Testis (tissue), 3 donors: ENCODE data around the gene NUMB. TPM values are rescaled to one million over a fixed set of nuclear protein-coding genes. Genes with fewer than 3 reads are reported as not detected.

ENCODE experiments used
- DNase-seq: peaks from one replicate; pipeline ENCODE4 v3.0.0-alpha.2; 2019
- H3K27ac ChIP-seq, 2 donors: fragments of 200-600 bp; sonication (generic); one replicate each; pipeline ENCODE4 v1.5.1; 2019
- H3K27me3 ChIP-seq: fragments of 200-600 bp; sonication (generic); one replicate; pipeline ENCODE4 v1.5.1; 2019
- H3K36me3 ChIP-seq: fragments of 200-600 bp; sonication (generic); one replicate; pipeline ENCODE4 v1.5.1; 2017; ENCODE audit warnings: low read depth; ENCODE audit errors: missing control alignments
- H3K4me1 ChIP-seq: fragments of 200-600 bp; sonication (generic); one replicate; pipeline ENCODE4 v1.5.1; 2019
- H3K4me3 ChIP-seq, 2 donors: fragments of 200-600 bp; sonication (generic); one replicate each; pipeline ENCODE4 v1.5.1; 2017 to 2019
- H3K9me3 ChIP-seq: fragments of 200-600 bp; sonication (generic); one replicate; pipeline ENCODE4 v1.5.1; 2017
- POLR2A ChIP-seq: fragments of 450-650 bp; IDR thresholded peaks from one replicate; pipeline ENCODE4 v1.6.1; 2017; ENCODE audit warnings: antibody characterized with exemption, mild to moderate bottlenecking, moderate library complexity
- WGBS, 2 donors: methylation state at CpG; one replicate each; pipeline ENCODE4 v1.1.5; 2018; 5-methylcytosine and 5-hydroxymethylcytosine counted together
- intact Hi-C: fragments of 100-400 bp; cut with DNase I; formaldehyde crosslinking; loops from one replicate; pipeline ENCODE4 v1.15.1; 2023; ENCODE audit warnings: low total_unique reads
- polyA plus RNA-seq: library from polyadenylated mRNA; stranded (reverse); fragments of 350-450 nt; fragmentation: Illumina TruSeq; extraction: RNeasy Lipid Tissue Mini Kit (QIAGEN cat#74804); gene quantifications from one replicate; pipeline ENCODE4 v1.2.3, GENCODE V29; 2014; ENCODE audit warnings: low read depth, low replicate concordance; ENCODE audit not compliant: insufficient read depth
- total RNA-seq, 2 donors: library from RNA; depleted of rRNA; stranded (reverse); fragments of >200 nt; gene quantifications; one replicate each; pipeline ENCODE4 v1.2.3, GENCODE V29; 2016
- TF ChIP-seq, protein P1 (sequence below), 3 experiments: fragments of 450-650 bp in 2 of 3; fragments of 200-600 bp in 1 of 3; sonication (generic) in 1 of 3; IDR thresholded peaks; one replicate each; pipeline ENCODE4 v1.5.1; 2016 to 2019; ENCODE audit warnings: antibody characterized with exemption in 3 of 3, mild to moderate bottlenecking in 2 of 3, moderate library complexity in 1 of 3

The NUMB gene
- total and polyA plus RNA-seq, 3 donors from 2014 or later = 60.3 to 78.7 (median 69.7) TPM

DNA sequence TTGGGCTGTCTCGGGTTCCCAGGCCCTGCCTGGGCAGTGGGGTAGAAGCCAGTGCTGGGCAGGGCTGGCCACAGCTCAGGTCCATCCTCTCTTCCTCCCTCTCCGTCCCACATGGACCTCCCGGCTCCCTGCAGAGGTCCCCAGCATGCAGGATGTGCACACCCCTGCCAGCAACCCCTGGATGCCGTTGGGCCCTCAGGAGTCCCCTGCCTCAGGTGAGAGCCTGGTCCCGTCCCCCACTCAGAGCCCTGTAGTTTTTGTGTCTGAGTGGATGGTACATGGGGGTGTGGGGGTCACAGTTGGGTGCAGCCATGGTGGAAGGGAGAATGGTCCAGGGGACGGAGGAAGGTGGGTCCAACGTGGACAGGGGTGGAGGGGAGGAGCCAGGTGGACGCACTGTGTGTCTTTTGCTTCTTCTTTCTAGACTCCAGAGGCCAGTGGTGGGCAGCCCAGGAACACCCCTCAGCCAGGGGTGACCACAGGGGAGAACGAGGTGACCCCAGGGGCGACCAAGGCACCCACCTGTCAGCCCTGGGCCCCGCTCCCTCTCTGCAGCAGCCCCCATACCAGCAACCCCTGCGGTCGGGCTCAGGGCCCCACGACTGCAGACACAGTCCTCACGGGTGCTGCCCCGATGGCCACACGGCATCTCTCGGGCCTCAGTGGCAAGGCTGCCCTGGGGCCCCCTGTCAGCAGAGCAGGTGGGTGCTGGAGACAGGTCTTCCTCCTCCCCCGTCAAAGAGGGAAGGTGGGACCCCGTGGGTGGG is 199.3 kb downstream of the NUMB start:
- H3K9me3 ChIP-seq = no peaks in the 10 kb centered on the region
- H3K4me3 ChIP-seq = no peak overlapping the region
- intact Hi-C loops = no loop called here
- 96 to 97% methylated on average over 18 to 20 of the region's 20 CpGs for WGBS, 2 donors
- no peak for DNase-seq
- no peak for TF ChIP-seq POLR2A
- TF ChIP-seq, protein P1, sequence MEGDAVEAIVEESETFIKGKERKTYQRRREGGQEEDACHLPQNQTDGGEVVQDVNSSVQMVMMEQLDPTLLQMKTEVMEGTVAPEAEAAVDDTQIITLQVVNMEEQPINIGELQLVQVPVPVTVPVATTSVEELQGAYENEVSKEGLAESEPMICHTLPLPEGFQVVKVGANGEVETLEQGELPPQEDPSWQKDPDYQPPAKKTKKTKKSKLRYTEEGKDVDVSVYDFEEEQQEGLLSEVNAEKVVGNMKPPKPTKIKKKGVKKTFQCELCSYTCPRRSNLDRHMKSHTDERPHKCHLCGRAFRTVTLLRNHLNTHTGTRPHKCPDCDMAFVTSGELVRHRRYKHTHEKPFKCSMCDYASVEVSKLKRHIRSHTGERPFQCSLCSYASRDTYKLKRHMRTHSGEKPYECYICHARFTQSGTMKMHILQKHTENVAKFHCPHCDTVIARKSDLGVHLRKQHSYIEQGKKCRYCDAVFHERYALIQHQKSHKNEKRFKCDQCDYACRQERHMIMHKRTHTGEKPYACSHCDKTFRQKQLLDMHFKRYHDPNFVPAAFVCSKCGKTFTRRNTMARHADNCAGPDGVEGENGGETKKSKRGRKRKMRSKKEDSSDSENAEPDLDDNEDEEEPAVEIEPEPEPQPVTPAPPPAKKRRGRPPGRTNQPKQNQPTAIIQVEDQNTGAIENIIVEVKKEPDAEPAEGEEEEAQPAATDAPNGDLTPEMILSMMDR (IDR thresholded peaks at IDR 0.05) = no peak
- no peaks in the 10 kb centered on the region for H3K36me3 ChIP-seq
- H3K4me1 ChIP-seq = no peaks in the 10 kb centered on the region
- no peaks in the 10 kb centered on the region for H3K27me3 ChIP-seq
- H3K27ac ChIP-seq = no peak overlapping the region

DNA sequence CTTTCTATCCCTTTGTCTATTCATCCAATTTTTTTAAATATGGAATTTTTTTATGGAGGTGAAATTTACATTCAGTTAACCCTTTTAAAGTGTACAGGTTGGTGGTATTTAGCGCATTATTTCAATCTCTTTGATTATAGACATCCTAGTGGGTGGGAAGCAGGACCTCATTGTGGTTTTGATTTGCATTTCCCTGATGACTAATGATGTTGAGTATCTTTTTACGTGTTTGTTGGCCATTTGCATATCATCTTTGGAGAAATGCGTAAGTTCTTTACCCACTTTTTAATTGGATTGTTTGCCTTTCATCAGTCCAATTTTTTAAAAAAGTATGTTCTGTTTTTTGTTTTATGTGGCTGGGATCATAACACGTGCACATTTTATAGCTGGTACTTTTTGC is 200.3 kb downstream of the NUMB start:
- Histone ChIP-seq H3K4me1 (no peaks in the 10 kb centered on the region), H3K36me3 (no peaks in the 10 kb centered on the region), H3K9me3 (no peaks in the 10 kb centered on the region), H3K4me3 (no peak overlapping the region), H3K27ac (no peak overlapping the region), H3K27me3 (no peaks in the 10 kb centered on the region)
- intact Hi-C loops = no loop called here
- no peak for DNase-seq
- WGBS, 2 donors = 91 to 97% methylated on average over 4 of the region's 4 CpGs
- TF ChIP-seq POLR2A = no peak
- TF ChIP-seq, protein P1 (IDR thresholded peaks at IDR 0.05) = no peak

DNA sequence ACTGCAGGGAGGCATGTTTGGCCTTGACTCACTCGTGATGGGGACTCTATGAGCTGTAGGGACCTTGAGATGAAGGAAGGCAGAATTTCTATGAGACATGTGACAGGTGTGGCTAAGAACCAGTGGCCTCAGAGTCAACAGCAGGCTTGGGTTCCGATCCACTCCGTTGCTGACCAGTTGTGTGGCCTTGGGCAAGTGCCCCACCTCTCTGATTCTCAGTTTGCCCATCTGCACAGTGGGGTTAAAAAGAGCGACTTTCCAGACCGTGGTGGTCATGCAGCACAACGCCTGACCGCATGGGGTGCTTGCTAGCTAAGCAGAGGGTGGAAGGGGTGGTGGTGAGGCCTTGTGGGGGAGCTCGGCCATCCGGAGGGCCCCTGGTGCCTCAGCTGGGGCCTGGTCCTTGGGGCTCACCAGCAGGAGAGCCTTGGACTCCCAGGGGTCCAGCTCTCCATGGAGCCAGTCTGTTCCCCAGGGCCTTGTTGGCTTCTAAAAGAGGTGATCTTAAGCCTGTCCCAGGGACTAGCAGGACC is 202.6 kb downstream of the NUMB start:
- DNase-seq = no peak
- no peaks in the 10 kb centered on the region for H3K4me1 ChIP-seq
- 74 to 80% methylated on average over 9 of the region's 9 CpGs for WGBS, 2 donors
- H3K9me3 ChIP-seq = no peaks in the 10 kb centered on the region
- no peak overlapping the region for H3K4me3 ChIP-seq
- TF ChIP-seq, protein P1 (IDR thresholded peaks at IDR 0.05) = no peak
- TF ChIP-seq POLR2A = no peak
- H3K27me3 ChIP-seq = no peaks in the 10 kb centered on the region
- intact Hi-C loops = no loop called here
- H3K27ac ChIP-seq = no peak overlapping the region
- H3K36me3 ChIP-seq = no peaks in the 10 kb centered on the region

DNA sequence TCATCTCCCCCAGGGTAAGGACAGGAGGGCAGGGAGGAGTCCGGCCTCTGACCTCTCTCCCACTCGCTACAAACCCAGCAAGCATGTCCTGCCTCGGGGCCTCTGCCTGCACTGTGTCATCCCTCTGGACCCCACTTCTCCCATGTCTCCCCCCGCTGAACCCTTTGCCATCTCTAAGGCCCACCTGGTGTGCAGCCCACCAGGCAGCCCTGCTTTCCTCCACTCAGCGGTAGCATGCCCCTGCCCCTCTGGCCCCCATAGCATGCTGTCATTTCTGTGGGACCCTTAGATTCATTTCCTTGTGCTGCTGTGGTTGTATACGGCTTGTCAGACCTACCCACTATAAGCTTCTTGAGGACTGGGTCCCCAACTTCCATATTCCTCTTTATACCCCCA is 203.3 kb downstream of the NUMB start:
- Histone ChIP-seq H3K4me1 (no peaks in the 10 kb centered on the region), H3K27ac (no peak overlapping the region), H3K27me3 (no peaks in the 10 kb centered on the region), H3K36me3 (no peaks in the 10 kb centered on the region), H3K9me3 (no peaks in the 10 kb centered on the region), H3K4me3 (no peak overlapping the region)
- intact Hi-C loops = no loop called here
- DNase-seq = no peak
- WGBS, 2 donors = 92 to 95% methylated on average over 4 to 6 of the region's 6 CpGs
- TF ChIP-seq, protein P1 (IDR thresholded peaks at IDR 0.05) = no peak
- no peak for TF ChIP-seq POLR2A
